T-cell (primary cell): Measurements from ENCODE around the gene FAM174C. TPM values are rescaled to one million over a fixed set of nuclear protein-coding genes. Genes with fewer than 3 reads are reported as not detected.

Experiments used
- ATAC-seq, 4 experiments: fragments of 200-7000 bp in 3 of 4; fragments of 150-1000 bp in 1 of 4; cut with Tn5 transposase; replicated peaks in 1 of 4; 1 replicate in 3 of 4; 2 replicates in 1 of 4; pipeline ENCODE4 v1.10.0; 2021; ENCODE audit warnings: moderate library complexity in 3 of 4, mild to moderate bottlenecking in 2 of 4, moderate number of reproducible peaks in 1 of 4
- CTCF ChIA-PET, 2 donors: fragments of 300-600 bp; sonication (Branson Sonifier 250); formaldehyde crosslinking; loops; one replicate each; lab custom pipeline; 2022; ENCODE audit warnings: antibody characterized with exemption in 2 of 2; lab: Charles Lee
- POLR2A ChIA-PET, 2 donors: fragments of 300-600 bp; sonication (Branson Sonifier 250); formaldehyde crosslinking; loops; one replicate each; lab custom pipeline; 2022; ENCODE audit warnings: antibody characterized with exemption in 2 of 2; lab: Charles Lee
- DNase-seq, 35 experiments: peaks; one replicate each; pipeline versions ENCODE4 v3.0.0 to v3.0.0-alpha.2; 2013 to 2023
- H3K27ac ChIP-seq: one replicate; pipeline ENCODE4 v1.5.1; 2013; ENCODE audit warnings: low read length
- H3K27me3 ChIP-seq, 2 experiments: replicated peaks in 1 of 2; 1 replicate in 1 of 2; 2 replicates in 1 of 2; pipeline versions ENCODE4 v1.6.1 to v1.7.0; 2013; ENCODE audit warnings: low read length in 1 of 2, mixed read lengths in 1 of 2; ENCODE audit not compliant: control insufficient read depth in 2 of 2, insufficient read depth in 2 of 2; ENCODE audit errors: extremely low read depth in 1 of 2
- H3K36me3 ChIP-seq, 2 donors: 1 replicate in 1 of 2; 2 replicates in 1 of 2; pipeline versions ENCODE4 v1.6.1 to v1.7.0; 2013; ENCODE audit warnings: low read length in 1 of 2; ENCODE audit not compliant: control insufficient read depth in 2 of 2, insufficient read depth in 1 of 2; ENCODE audit errors: extremely low read depth in 1 of 2
- H3K4me1 ChIP-seq, 2 experiments: 1 replicate in 1 of 2; 2 replicates in 1 of 2; pipeline versions ENCODE4 v1.6.1 to v1.7.0; 2013; ENCODE audit warnings: low read length in 2 of 2, mixed read lengths in 1 of 2; ENCODE audit not compliant: insufficient read depth in 2 of 2, control insufficient read depth in 1 of 2; ENCODE audit errors: extremely low read depth in 1 of 2
- H3K4me3 ChIP-seq, 2 donors: 1 replicate in 1 of 2; 2 replicates in 1 of 2; pipeline versions ENCODE4 v1.5.1 to v1.7.0; 2013; ENCODE audit warnings: mild to moderate bottlenecking in 2 of 2, low read length in 1 of 2, moderate library complexity in 1 of 2; ENCODE audit not compliant: control insufficient read depth in 1 of 2; ENCODE audit errors: extremely low read depth in 1 of 2
- H3K9me3 ChIP-seq: 2 replicates; pipeline ENCODE4 v1.7.0; 2013
- H3K27ac Mint-ChIP-seq, 2 donors: one replicate each; pipeline ENCODE4 v1.8.0; 2020 to 2021; ENCODE audit warnings: mild to moderate bottlenecking in 2 of 2, mixed read lengths in 2 of 2
- H3K27me3 Mint-ChIP-seq, 2 donors: one replicate each; pipeline ENCODE4 v1.8.0; 2021 to 2022; ENCODE audit warnings: mixed read lengths in 2 of 2
- H3K36me3 Mint-ChIP-seq: one replicate; pipeline ENCODE4 v1.8.0; 2021; ENCODE audit warnings: mixed read lengths
- H3K4me1 Mint-ChIP-seq, 3 donors: one replicate each; pipeline ENCODE4 v1.8.0; 2020 to 2022; ENCODE audit warnings: mixed read lengths in 3 of 3, mild to moderate bottlenecking in 1 of 3
- H3K4me3 Mint-ChIP-seq, 3 donors: one replicate each; pipeline ENCODE4 v1.8.0; 2020 to 2022; ENCODE audit warnings: mild to moderate bottlenecking in 3 of 3, mixed read lengths in 3 of 3, moderate library complexity in 3 of 3
- H3K9me3 Mint-ChIP-seq, 3 donors: one replicate each; pipeline ENCODE4 v1.8.0; 2020 to 2022; ENCODE audit warnings: mixed read lengths in 3 of 3
- WGBS: methylation state at CpG from one replicate; pipeline ENCODE4 v1.1.5; 2013; ENCODE audit warnings: missing lambda C conversion rate; ENCODE audit not compliant: insufficient coverage; 5-methylcytosine and 5-hydroxymethylcytosine counted together
- total RNA-seq, 35 experiments: library from RNA in 6 of 35; stranded (reverse) in 6 of 35; fragments of 120-200 nt in 1 of 35; gene quantifications; one replicate each; pipeline versions ENCODE4 v1.2.1 to v1.2.4 and lab custom pipeline; 2013 to 2026

The FAM174C gene
- total RNA-seq, 5 donors from 2014 or later (not counting 1 experiment from before 2014, with no cell fraction given): 42.1 to 69.8 (median 60.4) TPM

DNA sequence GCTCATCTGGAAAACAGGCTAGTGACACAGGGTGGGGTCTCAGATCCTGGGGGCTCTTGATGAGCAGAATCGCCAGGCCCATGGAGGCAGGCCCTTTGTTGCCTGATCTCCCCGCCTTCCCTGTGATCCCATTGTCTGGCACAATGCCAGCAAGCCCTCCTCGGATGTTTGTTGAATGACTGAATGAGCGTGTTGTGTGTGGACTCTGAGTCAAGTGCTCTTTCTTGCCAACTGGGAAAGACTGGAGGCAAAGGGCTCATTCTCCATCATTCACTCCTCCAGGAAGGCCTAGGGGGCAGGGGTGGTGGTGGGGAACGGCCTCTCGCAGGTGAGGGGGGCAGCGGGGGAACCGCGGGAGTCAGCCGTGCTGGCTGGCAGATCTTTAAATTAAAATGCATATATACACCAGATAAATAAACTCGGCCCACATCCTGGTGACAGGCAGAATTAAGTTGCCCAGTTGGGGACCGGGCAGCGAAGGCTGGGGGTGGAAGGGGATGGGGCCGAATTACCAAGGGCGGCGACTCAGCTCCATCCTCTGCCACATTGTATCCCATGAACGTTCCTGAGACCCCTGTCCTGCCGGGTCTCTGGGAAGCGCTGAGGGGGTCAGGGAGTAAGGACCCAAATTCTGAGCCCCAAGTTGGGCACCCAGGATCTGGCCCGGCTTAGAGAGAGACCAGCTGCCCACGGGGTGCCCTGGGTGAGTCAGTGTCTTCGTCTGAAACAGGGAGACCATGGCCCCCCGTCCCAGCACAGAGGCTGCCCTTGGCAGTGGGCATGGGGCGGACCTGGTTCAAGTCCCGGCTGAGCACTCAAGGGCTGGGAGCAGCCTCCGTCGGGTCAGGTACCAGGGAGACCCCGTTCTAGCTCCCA, 34.9 kb downstream of the FAM174C start:
- H3K9me3 Mint-ChIP-seq: no peaks in the 10 kb centered on the region
- Histone ChIP-seq H3K27ac (no peak overlapping the region), H3K4me3 (no peak overlapping the region), H3K27me3 (peaks cover 0 to 57% of the 10 kb centered on the region in 2 experiments), H3K9me3 (no peaks in the 10 kb centered on the region), H3K4me1 (peaks cover 0 to under 1% of the 10 kb centered on the region in 2 experiments), H3K36me3 (no peaks in the 10 kb centered on the region)
- peaks cover 4 to 7% of the 10 kb centered on the region in 2 donors for H3K27me3 Mint-ChIP-seq
- no peaks in the 10 kb centered on the region for H3K4me1 Mint-ChIP-seq
- no peaks in the 10 kb centered on the region for H3K36me3 Mint-ChIP-seq
- 71% methylated on average over 12 of the region's 28 CpGs for WGBS
- POLR2A ChIA-PET: no interaction called here
- H3K4me3 Mint-ChIP-seq: no peak overlapping the region
- H3K27ac Mint-ChIP-seq: no peak overlapping the region
- CTCF ChIA-PET: no interaction called here
- DNase-seq: no peak
- no peak for ATAC-seq

DNA sequence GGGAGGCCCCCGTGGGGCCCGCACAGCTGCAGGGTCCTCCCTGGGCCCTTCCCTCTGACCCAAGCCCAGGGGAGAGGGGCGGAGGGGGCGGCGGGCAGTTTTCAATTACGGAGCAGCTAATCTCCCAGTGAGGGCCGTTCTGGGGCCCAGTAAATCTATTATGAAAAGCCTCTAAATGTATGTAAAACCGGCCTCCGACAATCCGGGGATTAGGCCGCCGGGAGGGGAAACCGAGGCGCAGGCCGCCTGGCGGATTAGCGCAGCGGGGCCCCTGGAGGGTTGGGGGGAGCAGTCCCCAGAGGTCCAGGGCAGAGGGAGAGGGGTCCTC, 35.5 kb downstream of the FAM174C start:
- WGBS: 84% methylated on average over 10 of the region's 18 CpGs
- Mint-ChIP-seq H3K4me3 (no peak overlapping the region), H3K27ac (no peak overlapping the region), H3K27me3 (peaks cover 4 to 10% of the 10 kb centered on the region in 2 donors), H3K4me1 (no peaks in the 10 kb centered on the region), H3K9me3 (no peaks in the 10 kb centered on the region), H3K36me3 (no peaks in the 10 kb centered on the region)
- Histone ChIP-seq H3K27ac (no peak overlapping the region), H3K36me3 (no peaks in the 10 kb centered on the region), H3K9me3 (no peaks in the 10 kb centered on the region), H3K27me3 (peaks cover 0 to 61% of the 10 kb centered on the region in 2 experiments), H3K4me1 (peaks cover 0 to 5% of the 10 kb centered on the region in 2 experiments), H3K4me3 (no peak overlapping the region)
- ATAC-seq: no peak
- ChIA-PET CTCF (no interaction called here), POLR2A (no interaction called here)
- no peak for DNase-seq

DNA sequence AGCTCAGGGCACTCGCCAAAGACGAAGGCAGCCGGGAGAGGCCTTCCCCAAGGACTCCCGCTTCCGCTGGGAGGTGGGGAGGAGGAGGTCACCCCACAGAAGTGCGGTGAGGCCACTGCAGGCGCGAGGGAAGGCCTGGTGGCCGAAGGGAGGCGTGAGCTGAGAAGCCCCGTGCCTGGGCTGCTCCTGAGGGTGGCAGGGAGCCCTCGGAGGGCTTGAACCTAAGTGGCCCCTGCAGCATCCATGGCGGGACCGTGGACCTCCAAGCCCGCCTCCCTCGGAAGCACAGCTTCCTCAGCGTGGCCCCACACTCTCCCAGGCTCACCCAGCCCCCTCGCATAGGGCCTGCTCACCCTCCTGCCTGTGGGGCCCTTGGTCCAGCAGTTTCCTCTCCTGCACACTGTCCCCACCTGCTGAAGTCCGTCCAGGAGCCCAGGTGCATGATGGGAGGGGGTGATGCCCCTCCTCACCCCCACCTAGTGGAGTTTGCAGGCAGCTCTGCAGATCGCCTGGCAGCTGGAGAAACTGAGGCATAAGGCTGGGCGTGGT, 36.3 kb downstream of the FAM174C start:
- no peak overlapping the region for H3K4me3 ChIP-seq
- no peak overlapping the region for H3K27ac Mint-ChIP-seq
- 75% methylated on average over 20 of the region's 21 CpGs for WGBS
- H3K9me3 Mint-ChIP-seq: no peaks in the 10 kb centered on the region
- H3K4me1 ChIP-seq: peaks cover 0 to 10% of the 10 kb centered on the region in 2 experiments
- CTCF ChIA-PET: no interaction called here
- ATAC-seq (no peak), DNase-seq (no peak)
- H3K36me3 Mint-ChIP-seq: no peaks in the 10 kb centered on the region
- peaks cover 4 to 15% of the 10 kb centered on the region in 2 donors for H3K27me3 Mint-ChIP-seq
- H3K4me3 Mint-ChIP-seq: no peak overlapping the region
- no peaks in the 10 kb centered on the region for H3K9me3 ChIP-seq
- peaks cover 0 to 69% of the 10 kb centered on the region in 2 experiments for H3K27me3 ChIP-seq
- POLR2A ChIA-PET: no interaction called here
- no peaks in the 10 kb centered on the region for H3K36me3 ChIP-seq
- H3K27ac ChIP-seq: no peak overlapping the region
- no peaks in the 10 kb centered on the region for H3K4me1 Mint-ChIP-seq

DNA sequence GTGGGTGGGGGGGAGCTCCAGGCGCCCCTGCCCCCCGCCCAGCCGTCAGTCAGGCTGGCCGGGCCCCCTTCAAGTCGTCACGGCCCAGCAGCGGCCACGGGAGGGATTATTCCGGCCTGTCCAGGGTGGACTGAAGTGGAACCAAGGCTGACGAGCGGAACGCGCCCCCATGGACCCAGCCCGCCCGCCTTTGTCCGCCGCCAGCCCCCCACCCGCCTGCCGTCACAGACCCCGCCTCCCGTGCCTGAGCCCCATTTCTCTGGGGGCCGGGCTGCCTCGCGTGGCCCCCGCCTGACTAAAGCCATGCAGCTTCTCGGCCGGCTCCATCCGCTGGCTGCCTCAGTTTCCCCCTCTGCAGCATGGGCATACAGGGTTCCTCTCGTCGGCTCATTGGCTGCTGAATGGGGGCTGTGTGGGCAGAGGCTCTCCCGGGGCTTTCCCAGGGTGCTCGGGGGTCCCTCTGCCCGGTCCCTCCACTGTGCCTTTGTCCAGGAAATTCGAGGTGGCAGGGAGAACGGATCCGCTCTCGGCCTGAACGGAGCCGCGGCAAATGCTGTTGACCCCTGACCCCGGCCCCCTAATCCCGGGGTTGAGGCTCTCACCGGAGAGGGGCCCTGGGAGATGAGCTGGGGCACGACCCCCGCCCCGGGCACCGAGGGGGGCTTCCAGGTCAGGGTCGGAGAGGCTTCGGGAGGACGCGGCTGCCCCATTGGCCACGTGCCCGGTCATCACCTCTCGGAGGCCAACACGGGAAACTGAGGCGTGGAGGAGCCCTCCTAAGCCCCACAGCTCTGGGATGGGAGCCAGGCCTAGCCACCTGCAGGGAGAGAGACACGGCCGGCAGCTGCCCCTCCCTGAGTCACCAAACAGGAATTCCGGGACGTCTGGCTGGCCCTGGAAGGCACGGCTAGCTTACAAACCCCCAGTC, 37.7 kb downstream of the FAM174C start:
- Mint-ChIP-seq H3K4me3 (no peak overlapping the region), H3K27me3 (peaks cover 13 to 29% of the 10 kb centered on the region in 2 donors), H3K4me1 (peaks cover 0 to 3% (median 0%) of the 10 kb centered on the region in 3 donors), H3K27ac (no peak overlapping the region), H3K9me3 (no peaks in the 10 kb centered on the region), H3K36me3 (no peaks in the 10 kb centered on the region)
- CTCF ChIA-PET: no interaction called here
- ATAC-seq (no peak), DNase-seq (no peak)
- no peak overlapping the region for H3K27ac ChIP-seq
- POLR2A ChIA-PET: no interaction called here
- peaks cover 0 to 82% of the 10 kb centered on the region in 2 experiments for H3K27me3 ChIP-seq
- H3K4me3 ChIP-seq: no peak overlapping the region
- peaks cover 0 to 10% of the 10 kb centered on the region in 2 experiments for H3K4me1 ChIP-seq
- WGBS: 89% methylated on average over 56 of the region's 61 CpGs
- H3K36me3 ChIP-seq: no peaks in the 10 kb centered on the region
- no peaks in the 10 kb centered on the region for H3K9me3 ChIP-seq

DNA sequence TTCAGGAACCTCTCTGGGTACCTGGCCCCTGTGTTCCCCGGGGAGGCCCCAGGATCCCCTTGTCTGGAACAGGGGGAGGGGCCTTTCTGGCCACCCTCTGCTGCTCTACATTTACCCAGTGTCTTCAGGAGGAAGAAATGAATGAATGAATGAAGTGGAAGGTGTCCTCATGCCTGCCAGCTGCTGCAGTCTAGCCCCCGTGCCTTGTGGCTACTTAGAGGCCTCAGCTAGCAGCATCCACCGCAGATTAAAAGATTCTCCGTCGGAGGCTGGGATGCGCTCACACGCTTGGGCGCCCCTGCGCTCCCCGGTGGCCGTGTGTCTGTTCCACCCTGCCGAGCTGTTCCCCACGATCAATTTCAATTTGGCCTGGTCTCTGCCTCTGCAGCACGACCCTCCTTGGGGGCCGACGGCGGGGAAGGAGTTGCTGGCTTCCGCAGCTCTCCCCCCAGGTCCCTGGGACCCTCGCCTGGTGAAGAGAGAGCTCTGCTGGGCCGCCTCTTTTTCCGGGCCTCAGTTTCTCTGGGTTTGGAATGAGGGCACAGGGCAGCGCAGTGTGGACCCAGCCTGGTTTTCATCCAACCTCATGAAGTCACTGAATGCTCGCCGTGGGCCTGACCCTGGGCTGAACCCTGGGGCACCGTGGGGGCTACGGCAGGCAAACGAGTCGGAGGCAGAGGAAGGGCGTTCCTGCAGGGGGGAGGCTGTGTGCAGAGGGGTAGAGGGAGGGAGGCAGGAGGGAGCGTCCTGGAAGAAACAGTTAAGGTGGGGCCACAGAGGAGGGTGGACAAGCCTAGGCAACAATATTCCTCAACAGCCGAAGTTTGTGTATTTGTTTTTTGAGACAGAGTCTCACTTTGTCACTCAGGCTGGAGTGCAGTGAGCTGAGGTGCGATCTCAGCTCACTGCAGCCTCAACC, 38.6 kb downstream of the FAM174C start:
- DNase-seq (no peak), ATAC-seq (no peak)
- Histone ChIP-seq H3K4me1 (peaks cover 0 to 11% of the 10 kb centered on the region in 2 experiments), H3K27ac (no peak overlapping the region), H3K36me3 (no peaks in the 10 kb centered on the region), H3K9me3 (no peaks in the 10 kb centered on the region), H3K27me3 (peaks cover 0 to 85% of the 10 kb centered on the region in 2 experiments), H3K4me3 (no peak overlapping the region)
- Mint-ChIP-seq H3K27me3 (peaks cover 13 to 35% of the 10 kb centered on the region in 2 donors), H3K4me3 (no peak overlapping the region), H3K9me3 (no peaks in the 10 kb centered on the region), H3K27ac (no peak overlapping the region), H3K4me1 (peaks cover 0 to 3% (median 0%) of the 10 kb centered on the region in 3 donors), H3K36me3 (no peaks in the 10 kb centered on the region)
- 84% methylated on average over 29 of the region's 32 CpGs for WGBS
- ChIA-PET POLR2A (no interaction called here), CTCF (interaction anchor here in 1 of 2 donors (0.5 kb wide), 1 partner anchor 54 kb away, joined by 3 read pairs; no protein-coding TSS in a partner anchor)
